IPS-18c (cell line): Measurements from ENCODE around the gene FHIP1A.

ENCODE experiments used
- H3K4me3 ChIP-seq: 2 replicates; pipeline ENCODE4 v1.7.0; 2013; ENCODE audit warnings: low read depth, mild to moderate bottlenecking, low read length, moderate library complexity; ENCODE audit not compliant: insufficient read depth
- H3K9me3 ChIP-seq: one replicate; pipeline ENCODE4 v1.6.1; 2013; ENCODE audit warnings: mild to moderate bottlenecking, low read length, moderate library complexity; ENCODE audit not compliant: control insufficient read depth, insufficient read depth

Gene FHIP1A

DNA sequence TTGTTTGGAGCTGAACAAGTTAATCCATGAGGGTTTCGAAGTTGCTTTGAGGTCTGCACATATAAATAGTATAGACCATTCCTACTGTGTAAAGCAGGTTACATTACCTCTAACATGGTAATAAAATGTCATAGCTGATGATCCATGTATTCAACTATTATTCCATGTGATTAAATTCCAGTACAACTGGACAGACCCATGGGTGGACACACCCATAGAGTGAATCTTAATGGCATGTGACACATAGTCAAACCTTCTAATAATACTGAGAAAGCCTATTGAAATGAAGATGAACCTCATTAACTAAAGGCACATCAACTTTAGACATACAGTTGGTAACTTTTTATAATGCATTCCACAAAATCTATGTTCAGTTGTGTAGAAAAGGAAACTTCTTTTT, 28.5 kb downstream of the FHIP1A start:
- H3K9me3 ChIP-seq = no peaks in the 10 kb centered on the region

GRCh38 chr4:151438154-151438553, 29.2 kb downstream of the FHIP1A start:
- no peaks in the 10 kb centered on the region for H3K9me3 ChIP-seq

More for the DNA sequence above, 28.5 kb downstream of the FHIP1A start:
- no peak overlapping the region for H3K4me3 ChIP-seq

GRCh38 chr4:151439320-151439719, 30.3 kb downstream of the FHIP1A start:
- Histone ChIP-seq H3K4me3 (no peak overlapping the region), H3K9me3 (no peaks in the 10 kb centered on the region)

More at GRCh38 chr4:151438154-151438553, 29.2 kb downstream of the FHIP1A start:
- no peak overlapping the region for H3K4me3 ChIP-seq

- Histone ChIP-seq H3K4me3 (no peak overlapping the region), H3K9me3 (no peaks in the 10 kb centered on the region)
Measured at GRCh38 chr4:151442002-151442401, 33.0 kb downstream of the FHIP1A start.

- no peak overlapping the region for H3K4me3 ChIP-seq
- H3K9me3 ChIP-seq = no peaks in the 10 kb centered on the region
Measured at GRCh38 chr4:151443247-151443646, 34.3 kb downstream of the FHIP1A start.

- Histone ChIP-seq H3K9me3 (no peaks in the 10 kb centered on the region), H3K4me3 (no peak overlapping the region)
Measured at GRCh38 chr4:151443752-151444151, 34.8 kb downstream of the FHIP1A start.

- Histone ChIP-seq H3K9me3 (no peaks in the 10 kb centered on the region), H3K4me3 (no peak overlapping the region)
Measured at GRCh38 chr4:151446208-151446607, 37.2 kb downstream of the FHIP1A start.

GRCh38 chr4:151454513-151454912, 45.5 kb downstream of the FHIP1A start:
- Histone ChIP-seq H3K9me3 (no peaks in the 10 kb centered on the region), H3K4me3 (no peak overlapping the region)

GRCh38 chr4:151455212-151455611, 46.2 kb downstream of the FHIP1A start:
- Histone ChIP-seq H3K4me3 (no peak overlapping the region), H3K9me3 (no peaks in the 10 kb centered on the region)

DNA sequence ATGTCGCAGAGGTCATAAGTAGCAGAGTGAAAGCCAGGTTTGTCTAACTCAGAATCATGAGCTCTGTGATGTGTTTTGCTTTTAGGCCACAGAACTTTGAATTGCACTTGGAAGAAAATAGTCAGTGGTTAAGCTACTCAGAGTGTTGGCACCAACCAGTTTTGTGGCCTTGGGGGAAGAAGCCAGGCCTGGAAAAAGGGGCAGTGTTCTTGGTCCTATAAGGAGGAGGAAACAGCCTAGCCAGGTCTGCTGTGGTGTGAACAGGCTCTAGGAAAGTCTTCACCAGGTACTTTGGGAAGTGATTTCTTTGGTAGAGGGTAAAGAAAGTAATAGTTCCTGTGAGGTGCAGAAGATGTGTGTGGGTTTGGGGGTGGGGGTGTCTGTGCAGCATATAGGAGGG, 49.2 kb downstream of the FHIP1A start:
- no peaks in the 10 kb centered on the region for H3K9me3 ChIP-seq

More for the DNA sequence above, 49.2 kb downstream of the FHIP1A start:
- H3K4me3 ChIP-seq = no peak overlapping the region
